GM11168 (cell line): ENCODE measurements around the gene FHIP2A.
"Not testable (repeated sequence)": the region's sequence is repeated elsewhere in the genome, so short reads cannot be mapped to it uniquely, and the experiment has no call there.

Source experiments
- in situ Hi-C: fragments of 300-500 bp; cut with MboI; formaldehyde crosslinking; loops from one replicate; pipeline ENCODE4 v1.12.0; 2022; ENCODE audit warnings: low sequenced_read_pairs; ENCODE audit not compliant: unreplicated experiment

The FHIP2A gene

GRCh38 chr10:114855776-114856543, 34.4 kb downstream of the FHIP2A start:
- in situ Hi-C loops: no loop called here

GRCh38 chr10:114856544-114857287, 35.1 kb downstream of the FHIP2A start:
- in situ Hi-C loops: no loop called here

DNA sequence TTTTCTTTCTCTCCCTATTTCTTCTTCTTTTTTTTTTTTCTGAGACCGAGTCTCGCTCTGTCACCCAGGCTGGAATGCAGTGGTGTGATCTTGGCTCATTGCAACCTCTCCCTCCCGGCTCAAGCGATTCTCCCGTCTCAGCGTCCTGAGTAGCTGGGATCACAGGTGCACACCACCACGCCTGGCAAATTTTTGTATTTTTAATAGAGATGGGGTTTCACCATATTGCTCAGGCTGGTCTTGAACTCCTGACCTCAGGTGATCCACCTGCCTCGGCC, 35.6 kb downstream of the FHIP2A start:
- in situ Hi-C loops: not testable (repeated sequence)

DNA sequence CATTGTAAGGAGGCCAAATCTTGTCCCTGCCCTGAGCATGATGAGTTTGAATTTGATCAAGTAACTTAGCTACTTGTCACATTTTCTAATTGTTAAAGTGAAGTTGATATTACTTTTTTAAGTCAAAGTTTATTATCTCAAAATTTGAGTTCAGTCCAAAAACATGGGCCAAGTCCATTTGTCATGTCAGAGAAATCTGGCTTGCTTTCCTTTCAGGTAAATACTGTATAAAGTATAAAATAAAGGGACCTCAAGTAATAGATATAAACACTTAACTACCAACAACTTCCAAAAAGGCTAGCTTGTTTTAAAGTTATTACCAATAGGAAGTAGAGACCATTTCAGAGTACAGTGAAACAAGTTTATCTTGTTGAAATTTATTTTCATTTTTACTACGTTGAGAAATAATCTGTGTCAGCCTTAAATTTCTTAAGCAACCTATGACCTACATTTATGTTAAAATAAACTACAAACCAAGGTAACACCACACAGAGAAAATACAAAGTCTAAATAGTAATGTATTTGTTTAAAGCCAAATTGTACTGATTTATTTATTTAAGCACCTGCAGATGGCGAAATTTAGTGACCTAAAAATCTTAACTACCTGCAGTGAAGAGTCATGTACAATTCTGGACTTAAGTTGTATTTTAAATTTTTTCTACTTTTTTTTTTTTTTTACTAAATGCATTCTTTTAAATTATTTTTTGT, 36.5 kb downstream of the FHIP2A start:
- in situ Hi-C loops: no loop called here

- in situ Hi-C loops: no loop called here
Measured at GRCh38 chr10:114859222-114859621, 37.6 kb downstream of the FHIP2A start.

DNA sequence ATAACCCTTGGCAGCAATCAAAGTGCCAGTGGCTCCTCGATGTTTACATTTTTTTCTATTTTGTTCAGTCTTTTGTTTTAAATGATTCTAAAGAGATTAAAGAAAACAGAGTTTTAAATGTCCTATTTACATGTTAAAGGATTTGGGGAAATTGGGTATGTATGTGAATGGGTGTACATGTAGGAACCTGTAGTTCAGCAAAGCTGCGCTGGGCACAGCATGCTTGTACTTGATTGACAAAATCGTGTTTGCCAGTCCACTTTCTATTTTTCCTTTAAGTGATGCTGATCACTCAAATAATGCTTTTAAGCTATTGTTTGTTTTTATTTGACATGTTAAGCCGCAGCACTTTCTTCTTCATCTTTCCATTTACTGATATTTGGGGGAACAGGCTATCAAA, 40.9 kb downstream of the FHIP2A start:
- in situ Hi-C loops: no loop called here

DNA sequence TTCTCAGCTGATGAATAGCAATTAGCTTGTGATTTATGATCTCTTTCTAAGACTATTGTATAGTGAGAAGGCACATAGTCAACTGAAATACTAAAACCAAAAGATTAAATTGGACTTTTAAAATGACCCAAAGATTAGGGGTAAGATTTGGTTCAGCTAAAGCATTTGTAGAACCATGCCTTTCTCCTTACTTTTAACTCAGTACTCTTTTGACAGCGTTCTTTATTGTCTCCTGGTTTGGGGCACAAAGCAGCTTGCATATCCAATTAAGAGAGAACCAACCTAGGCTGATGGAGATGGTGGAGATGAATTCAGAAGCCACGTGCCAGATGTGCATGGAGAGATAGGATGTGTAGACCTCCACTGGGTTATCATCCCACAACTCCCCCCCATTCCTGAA, 45.8 kb downstream of the FHIP2A start:
- in situ Hi-C loops: no loop called here

DNA sequence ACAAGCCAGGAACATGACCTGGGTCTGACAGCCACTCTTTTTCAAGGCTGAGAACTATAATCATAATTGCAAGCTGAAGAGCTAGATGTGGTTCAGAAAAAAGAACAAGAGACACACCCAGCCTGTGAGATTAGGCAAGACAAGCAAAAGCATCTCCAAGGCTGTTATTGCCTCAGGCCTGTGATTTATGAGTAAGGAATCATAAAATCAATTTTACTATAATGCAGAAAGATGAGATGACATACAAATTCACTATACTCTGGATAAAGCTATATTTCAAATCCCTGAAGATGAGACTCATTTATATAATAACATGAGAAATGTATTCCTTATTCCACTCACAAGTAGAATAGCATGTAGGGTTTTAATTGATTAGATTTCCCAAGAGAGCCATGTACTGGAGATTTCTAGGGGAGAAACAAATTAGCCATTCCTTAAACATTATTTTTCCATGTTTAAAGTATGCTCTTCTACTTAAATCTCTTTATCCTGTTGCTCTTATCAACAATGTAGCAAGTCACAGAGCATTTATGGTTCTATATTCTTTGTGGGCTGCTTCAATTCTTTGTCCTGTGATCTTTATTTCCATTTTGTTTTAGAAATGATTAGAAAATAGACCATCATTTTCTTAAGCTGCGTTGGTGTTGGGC, 47.4 kb downstream of the FHIP2A start:
- in situ Hi-C loops: no loop called here

- in situ Hi-C loops: no loop called here
Measured at GRCh38 chr10:114869520-114869892, 47.9 kb downstream of the FHIP2A start.

DNA sequence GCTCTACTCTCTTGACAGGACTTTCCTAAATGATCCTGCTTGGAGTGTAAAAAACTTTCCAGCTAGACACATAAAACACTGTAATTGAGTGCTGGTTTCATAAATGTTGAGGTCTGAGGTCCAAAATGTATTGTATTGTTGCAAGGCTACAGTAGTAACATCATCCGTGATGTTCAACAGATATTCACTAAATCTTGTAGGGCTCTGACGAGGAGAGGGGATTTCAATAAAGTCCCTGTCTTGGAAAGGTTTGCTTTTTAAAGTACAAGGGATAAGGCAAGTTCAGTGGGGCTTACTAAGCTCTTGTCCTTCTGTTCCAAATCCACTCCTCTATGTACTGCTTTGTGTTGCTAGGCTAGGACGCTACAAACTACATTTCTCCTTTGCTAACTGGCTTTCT, 48.9 kb downstream of the FHIP2A start:
- in situ Hi-C loops: no loop called here

- in situ Hi-C loops: no loop called here
Measured at GRCh38 chr10:114871379-114871778, 49.8 kb downstream of the FHIP2A start.
